ENCODE results near the gene TMEM43. TPM values are rescaled to one million over a fixed set of nuclear protein-coding genes. Genes with fewer than 3 reads are reported as not detected.
A peak's percentile ranks its signal among the peaks of the same experiment; 100 is the strongest.

Gene TMEM43
- total and polyA plus RNA-seq, 2 of the 13 experiments (the other 11 are each of a cell fraction or from before 2014, with no cell fraction given), result 48.9 to 50.5 TPM

- no peak for TF ChIP-seq GPBP1L1 (CRISPR knock-in tag; IDR thresholded peaks at IDR 0.05)
- TF ChIP-seq SOX5 (CRISPR knock-in tag; IDR thresholded peaks at IDR 0.05; ENCODE audit: borderline replicate concordance), result peak; percentile 13; the same call in 1 of the 2 replicates
- TF ChIP-seq ZNF331 (CRISPR knock-in tag; IDR thresholded peaks at IDR 0.05), result no peak
- no peak for TF ChIP-seq NFRKB (IDR thresholded peaks at IDR 0.05)
- TF ChIP-seq ZNF720 (CRISPR knock-in tag; IDR thresholded peaks at IDR 0.05), result no peak
- peak; percentile 94 for TF ChIP-seq RBFOX2 (IDR thresholded peaks at IDR 0.05; ENCODE audit: low read depth, low read length)
- no peak for TF ChIP-seq ZNF234 (CRISPR knock-in tag; conservative IDR thresholded peaks at IDR 0.05)
- no peak for TF ChIP-seq PBX2 (CRISPR knock-in tag; IDR thresholded peaks at IDR 0.05)
- TF ChIP-seq KDM6A (CRISPR knock-in tag; IDR thresholded peaks at IDR 0.05; ENCODE audit: low read depth), result 0 out of 2 replicates have a peak, but pooled peaks have one; percentile 11
- no peak for TF ChIP-seq AFF4 (CRISPR knock-in tag; IDR thresholded peaks at IDR 0.05)
- 0 out of 2 replicates have a peak, but pooled peaks have one; percentile 84 for TF ChIP-seq ZNF136 (CRISPR knock-in tag; IDR thresholded peaks at IDR 0.05; ENCODE audit: low read depth)
- TF ChIP-seq SKI (IDR thresholded peaks at IDR 0.05; ENCODE audit: partially characterized antibody), result no peak
- TF ChIP-seq HNRNPL (IDR thresholded peaks at IDR 0.05; ENCODE audit: low read depth, low read length), result no peak
- TF ChIP-seq PITX1 (CRISPR knock-in tag; IDR thresholded peaks at IDR 0.05), result 0 out of 2 replicates have a peak, but pooled peaks have one; percentile 16
- no peak for TF ChIP-seq TBX2 (CRISPR knock-in tag; IDR thresholded peaks at IDR 0.05; ENCODE audit: borderline replicate concordance)
- 0 out of 2 replicates have a peak, but pooled peaks have one; percentile 10 for TF ChIP-seq ZNF704 (CRISPR knock-in tag; IDR thresholded peaks at IDR 0.05; ENCODE audit: borderline replicate concordance)
- TF ChIP-seq MED8 (CRISPR knock-in tag; IDR thresholded peaks at IDR 0.05; ENCODE audit: insufficient replicate concordance), result peak; percentile 67
- TF ChIP-seq ZSCAN5A (CRISPR knock-in tag; IDR thresholded peaks at IDR 0.05; ENCODE audit: borderline replicate concordance), result 0 out of 2 replicates have a peak, but pooled peaks have one; percentile 51
- TF ChIP-seq HNF1B (CRISPR knock-in tag; IDR thresholded peaks at IDR 0.05), result no peak; the same call in 1 of the 2 replicates
These were observed at the start of gene TMEM43, which contains the start of gene CHCHD4 (continued) for GRCh38 chr3:14124615-14125192.
